AG09319 (cell line): Measurements from ENCODE around the gene PGA5.

Experiments used
- DNase-seq: peaks from one replicate; pipeline ENCODE4 v3.0.0-alpha.2; 2010; ENCODE audit warnings: low read depth; ENCODE audit errors: extremely low read depth
- TF ChIP-seq, protein P1 (sequence below): IDR thresholded peaks from 2 replicates; pipeline ENCODE4 v1.5.1; 2011; ENCODE audit warnings: low read depth, mild to moderate bottlenecking, inconsistent platforms, low read length, moderate library complexity

Gene PGA5

DNA sequence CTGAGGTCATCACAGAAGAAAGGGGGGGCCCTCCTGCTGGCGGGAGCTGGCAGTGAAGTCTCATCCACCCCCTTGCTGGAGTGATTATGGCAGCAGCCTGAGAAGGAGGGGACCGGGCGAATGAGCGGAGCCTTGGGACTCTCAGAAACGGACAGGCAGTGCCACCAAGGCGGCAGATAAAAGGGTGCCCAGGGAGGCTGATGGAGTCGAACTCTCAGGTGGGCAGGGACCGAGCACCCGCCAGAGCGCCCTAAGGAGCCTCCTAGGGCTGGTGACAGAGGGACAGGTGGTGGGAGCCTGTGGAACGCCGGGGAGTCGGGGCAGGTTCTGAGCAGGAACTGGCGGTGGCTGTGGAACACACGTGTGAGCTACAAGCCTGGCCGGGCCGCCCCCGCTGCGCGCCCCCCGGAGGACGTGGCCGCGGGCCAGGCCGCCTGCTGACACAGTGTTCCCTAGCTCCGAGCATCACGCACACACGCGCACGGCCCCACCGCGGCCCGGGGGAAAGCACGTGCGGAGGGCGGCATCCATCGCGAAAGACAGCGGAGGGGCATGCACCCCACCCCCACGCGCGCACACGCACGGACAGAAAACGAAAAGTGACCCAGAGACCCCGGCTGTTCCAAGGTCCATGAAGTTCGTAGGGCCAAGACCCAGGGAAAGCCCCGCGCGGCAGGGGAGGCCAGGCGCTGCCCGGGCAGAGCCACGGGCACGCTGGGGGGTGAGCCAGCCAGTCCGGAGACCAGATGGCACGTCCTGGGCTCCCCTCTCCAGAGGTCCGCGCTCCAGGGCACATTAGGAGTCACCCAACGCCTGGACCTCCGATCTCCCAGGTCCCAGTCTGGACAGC, 53.1 kb downstream of the PGA5 start:
- TF ChIP-seq, protein P1, sequence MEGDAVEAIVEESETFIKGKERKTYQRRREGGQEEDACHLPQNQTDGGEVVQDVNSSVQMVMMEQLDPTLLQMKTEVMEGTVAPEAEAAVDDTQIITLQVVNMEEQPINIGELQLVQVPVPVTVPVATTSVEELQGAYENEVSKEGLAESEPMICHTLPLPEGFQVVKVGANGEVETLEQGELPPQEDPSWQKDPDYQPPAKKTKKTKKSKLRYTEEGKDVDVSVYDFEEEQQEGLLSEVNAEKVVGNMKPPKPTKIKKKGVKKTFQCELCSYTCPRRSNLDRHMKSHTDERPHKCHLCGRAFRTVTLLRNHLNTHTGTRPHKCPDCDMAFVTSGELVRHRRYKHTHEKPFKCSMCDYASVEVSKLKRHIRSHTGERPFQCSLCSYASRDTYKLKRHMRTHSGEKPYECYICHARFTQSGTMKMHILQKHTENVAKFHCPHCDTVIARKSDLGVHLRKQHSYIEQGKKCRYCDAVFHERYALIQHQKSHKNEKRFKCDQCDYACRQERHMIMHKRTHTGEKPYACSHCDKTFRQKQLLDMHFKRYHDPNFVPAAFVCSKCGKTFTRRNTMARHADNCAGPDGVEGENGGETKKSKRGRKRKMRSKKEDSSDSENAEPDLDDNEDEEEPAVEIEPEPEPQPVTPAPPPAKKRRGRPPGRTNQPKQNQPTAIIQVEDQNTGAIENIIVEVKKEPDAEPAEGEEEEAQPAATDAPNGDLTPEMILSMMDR, result no peak
- DNase-seq, result no peak

DNA sequence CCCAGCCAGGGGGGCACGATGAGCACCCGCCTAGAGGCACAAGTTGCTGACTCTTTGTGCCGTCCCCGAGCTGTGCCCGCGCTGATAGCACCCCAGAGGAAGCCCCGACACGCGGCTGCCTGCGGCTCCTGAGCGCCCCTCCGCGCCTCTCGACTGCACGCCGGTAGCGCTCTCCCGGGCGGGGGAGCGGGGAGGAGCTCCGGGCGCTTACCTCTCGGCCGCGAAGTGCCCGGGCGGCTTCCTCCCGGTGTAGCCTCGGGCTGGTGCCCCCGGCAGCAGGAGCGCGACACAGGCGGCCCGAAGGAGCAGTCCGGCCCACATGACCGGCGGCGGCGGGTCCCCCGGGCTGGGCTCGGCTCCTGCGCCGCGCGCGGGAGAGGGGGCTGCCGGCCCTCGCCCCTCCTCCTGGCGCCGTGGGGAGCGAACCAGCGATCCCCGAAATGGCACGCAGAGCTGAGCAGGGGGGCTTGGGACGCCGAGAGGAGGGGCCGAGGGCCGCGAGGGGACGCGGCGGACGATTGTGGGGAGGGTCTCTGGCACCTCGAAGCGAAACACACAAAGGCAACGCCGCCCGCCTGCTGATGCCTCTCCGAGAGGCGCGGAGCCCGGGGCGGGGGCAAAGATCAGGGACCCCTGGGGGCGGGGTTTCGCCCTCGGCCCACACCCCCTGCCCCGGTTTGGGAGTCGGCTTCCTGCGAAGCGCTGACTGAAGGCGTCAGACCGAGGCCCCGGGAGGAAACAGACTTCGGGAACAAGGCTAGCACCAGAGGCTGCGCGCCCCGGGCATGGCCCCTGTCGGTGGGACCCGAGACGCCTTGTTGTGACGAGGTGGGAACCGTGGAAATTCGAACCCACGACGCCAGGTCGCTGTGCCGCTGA, 54.0 kb downstream of the PGA5 start, which contains the start of gene VWCE:
TSS of gene VWCE (minus strand) at position 600 of the 879 bp plus-strand sequence. CDS start at position 321, 279 bp downstream.
- TF ChIP-seq, protein P1, result peak; percentile 39
- no peak for DNase-seq

DNA sequence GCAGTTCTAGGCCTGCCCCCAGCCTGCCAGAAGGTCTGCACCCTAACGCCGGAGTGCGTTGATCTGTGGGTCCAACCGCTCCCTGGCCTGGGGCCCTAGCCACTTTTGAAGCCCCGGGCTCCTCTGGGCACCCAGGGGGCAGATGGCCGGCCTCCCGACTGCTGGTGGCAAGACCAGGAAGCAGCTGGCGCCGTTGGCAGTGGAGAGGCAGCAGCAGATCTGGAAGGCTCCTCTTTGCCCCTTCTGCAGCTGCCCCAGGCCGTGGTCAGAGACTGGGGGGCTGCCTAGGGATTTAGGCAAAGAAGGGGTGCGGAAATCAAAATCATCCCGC, 54.6 kb downstream of the PGA5 start:
- TF ChIP-seq, protein P1, result no peak
- DNase-seq, result no peak

DNA sequence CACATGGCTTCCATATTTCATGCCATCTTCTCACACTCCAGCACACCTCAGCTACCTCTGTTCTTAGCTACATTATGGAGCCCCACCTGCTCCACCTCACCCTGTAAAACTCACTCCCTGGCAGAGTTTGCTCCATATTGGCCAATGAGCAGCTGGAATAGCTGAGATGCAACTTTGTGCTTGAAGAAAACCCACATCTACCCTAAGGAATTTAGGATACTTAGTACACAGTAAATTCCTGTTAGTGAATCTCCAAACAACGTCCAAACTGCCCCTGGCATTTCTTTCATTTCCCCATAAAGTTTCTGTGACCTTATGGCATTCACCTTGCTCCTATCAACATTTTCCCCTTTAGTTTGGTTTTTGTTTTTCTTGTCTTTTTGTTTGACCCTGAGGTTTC, 56.4 kb downstream of the PGA5 start:
- DNase-seq, result no peak
- TF ChIP-seq, protein P1, result no peak

DNA sequence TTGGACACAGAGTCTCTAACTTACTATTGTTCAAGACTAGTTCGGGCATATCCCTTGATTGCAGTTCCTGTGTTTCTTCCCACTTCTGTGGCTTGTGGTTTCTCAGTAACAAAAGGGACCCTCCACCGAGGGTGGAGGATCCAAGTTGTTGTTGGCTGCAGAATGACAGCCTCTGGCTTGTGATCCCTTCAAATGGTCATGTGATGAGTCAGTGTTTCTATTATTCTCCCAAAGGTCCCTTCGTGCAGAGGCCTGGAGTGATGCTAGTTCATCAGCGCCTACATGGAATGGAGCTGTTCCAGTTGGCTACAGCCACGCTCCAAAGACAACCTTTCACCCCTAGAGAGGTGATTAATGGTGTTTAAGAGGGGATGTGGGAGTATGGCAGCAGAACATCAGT, 56.8 kb downstream of the PGA5 start:
- peak; percentile 83 for DNase-seq
- TF ChIP-seq, protein P1, result no peak

DNA sequence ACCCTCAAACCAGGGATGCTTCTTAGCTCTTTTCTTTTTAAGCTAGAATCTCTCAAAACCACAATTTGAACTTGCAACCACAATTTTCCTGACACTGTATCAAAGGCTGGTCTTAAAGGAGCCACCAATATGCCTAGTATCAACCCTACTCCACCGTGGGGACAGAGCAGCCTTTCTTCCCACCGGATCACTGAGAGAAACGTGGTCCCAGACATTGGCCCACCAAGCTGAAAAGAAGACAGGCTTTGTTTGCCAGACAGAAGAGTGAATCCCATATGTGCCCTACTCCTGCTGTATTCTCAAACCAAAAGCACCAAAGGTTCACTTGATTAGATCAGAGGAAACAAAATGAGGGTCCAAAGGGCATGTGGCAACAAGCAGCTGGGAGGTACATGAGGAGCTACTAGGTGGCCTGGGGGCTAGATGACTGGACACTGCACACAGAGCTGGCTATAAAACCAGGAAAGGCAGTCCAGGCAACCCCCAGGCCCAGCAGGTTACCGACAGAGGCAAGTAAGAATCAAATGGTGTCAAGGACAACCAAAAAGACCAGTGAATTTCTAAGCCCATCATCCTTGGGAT, 57.8 kb downstream of the PGA5 start:
- TF ChIP-seq, protein P1, result no peak
- DNase-seq, result no peak
